GM19193 (cell line): ENCODE results near the gene EOGT.
A peak's percentile ranks its signal among the peaks of the same experiment; 100 is the strongest.

Experiments
- POLR2A ChIP-seq: IDR thresholded peaks from 4 replicates; pipeline ENCODE4 v1.6.1; 2011; ENCODE audit not compliant: insufficient read depth, insufficient read length; ENCODE audit errors: extremely low read depth

Gene EOGT

GRCh38 chr3:69013253-69014021 is at the start of gene EOGT:
Gene EOGT, minus strand, starts transcription at chr3:69013684. Its CDS starts 3,838 bp downstream, at chr3:69009846.
- TF ChIP-seq POLR2A = peak; percentile 65

GRCh38 chr3:69059688-69060087 is 46.2 kb upstream of the EOGT start:
- no peak for TF ChIP-seq POLR2A

GRCh38 chr3:69058947-69059224 is 45.4 kb upstream of the EOGT start:
- TF ChIP-seq POLR2A = no peak

GRCh38 chr3:69058180-69058946 is 44.9 kb upstream of the EOGT start:
- no peak for TF ChIP-seq POLR2A

- no peak for TF ChIP-seq POLR2A
Measured at GRCh38 chr3:69052472-69052898, 39.0 kb upstream of the EOGT start.

DNA sequence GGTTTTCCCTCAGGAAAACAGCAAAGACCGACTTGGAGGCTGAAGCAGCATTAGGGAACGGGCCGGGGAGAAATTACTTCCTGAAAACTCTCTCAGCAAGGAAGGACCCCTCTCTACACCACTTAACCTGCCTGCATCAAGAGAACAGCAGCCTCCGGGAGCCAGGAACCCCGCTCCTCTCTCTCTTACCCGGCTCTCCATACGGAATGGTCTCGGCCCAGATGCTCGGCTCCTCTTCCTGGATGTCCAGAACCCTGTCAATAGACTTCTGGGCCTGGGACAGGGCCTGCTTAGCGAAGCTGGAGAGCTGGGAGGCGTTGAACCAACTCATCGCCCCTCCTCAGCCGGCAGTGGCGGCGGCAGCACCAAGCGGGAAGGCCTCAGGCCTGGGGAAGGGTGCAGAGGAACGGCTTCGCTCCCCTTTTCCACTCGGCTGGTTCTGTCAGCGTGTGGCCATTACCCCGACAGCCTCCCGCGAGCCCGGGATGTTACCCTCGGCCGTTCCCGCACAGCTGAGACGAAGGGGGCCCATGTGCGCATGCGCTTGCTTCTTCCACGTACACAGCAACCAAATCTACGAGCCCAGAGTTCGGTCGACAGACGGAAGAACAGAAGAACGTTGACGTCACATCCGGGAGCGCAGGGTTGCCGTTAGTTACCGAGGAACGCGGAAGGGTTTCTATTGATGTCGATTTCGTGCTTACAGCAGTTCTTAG is 38.4 kb upstream of the EOGT start, which contains the start of gene TMF1:
Gene TMF1, minus strand, starts transcription at position 578 of the 716 bp plus-strand sequence. Its CDS starts 247 bp downstream, at position 331.
- peak; percentile 77 for TF ChIP-seq POLR2A

GRCh38 chr3:69048990-69049389 is 35.5 kb upstream of the EOGT start:
- TF ChIP-seq POLR2A = no peak

DNA sequence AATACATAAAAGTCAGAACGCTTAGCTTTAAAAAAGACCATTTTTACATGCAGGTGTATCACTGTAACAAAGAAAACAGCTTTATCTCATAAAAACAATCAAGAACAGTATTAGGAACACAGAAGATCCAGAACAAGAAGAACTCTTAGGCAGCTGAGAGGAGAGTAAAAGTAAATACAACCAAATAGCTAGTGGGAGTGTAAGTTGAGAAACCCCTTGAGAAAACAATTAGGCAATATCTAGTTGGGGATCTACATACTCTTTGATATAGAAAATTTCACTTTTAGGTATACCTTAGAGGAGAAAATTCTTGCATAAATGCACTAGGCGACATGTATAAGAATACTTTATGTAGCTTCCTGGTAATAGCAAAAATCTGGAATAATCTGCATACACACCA is 31.1 kb upstream of the EOGT start:
- TF ChIP-seq POLR2A = no peak

DNA sequence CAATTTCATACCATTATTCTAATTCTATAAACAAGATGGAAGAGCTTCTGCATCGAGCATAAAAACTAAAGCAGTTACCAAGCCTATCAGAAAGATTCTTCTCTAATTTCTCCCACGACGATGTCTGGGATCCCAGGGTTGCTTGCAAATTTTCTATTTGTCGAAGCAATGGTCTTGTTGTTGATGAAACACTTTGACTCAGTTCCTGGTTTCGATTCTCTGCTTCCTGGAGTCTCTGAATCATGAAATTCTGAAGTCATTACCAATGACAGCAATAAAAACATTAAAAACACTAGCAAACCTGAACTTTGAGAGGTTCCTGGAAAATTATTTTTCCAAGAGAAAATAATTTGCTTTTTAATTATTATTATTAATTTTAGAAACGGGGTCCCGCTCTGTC is 20.0 kb upstream of the EOGT start:
- no peak for TF ChIP-seq POLR2A

- no peak for TF ChIP-seq POLR2A
Measured at GRCh38 chr3:69032737-69033136, 19.3 kb upstream of the EOGT start.

GRCh38 chr3:69032142-69032541 is 18.7 kb upstream of the EOGT start:
- TF ChIP-seq POLR2A = no peak

- TF ChIP-seq POLR2A = no peak
Measured at GRCh38 chr3:69031635-69032034, 18.2 kb upstream of the EOGT start.

GRCh38 chr3:69020857-69021256 is 7.4 kb upstream of the EOGT start:
- no peak for TF ChIP-seq POLR2A

DNA sequence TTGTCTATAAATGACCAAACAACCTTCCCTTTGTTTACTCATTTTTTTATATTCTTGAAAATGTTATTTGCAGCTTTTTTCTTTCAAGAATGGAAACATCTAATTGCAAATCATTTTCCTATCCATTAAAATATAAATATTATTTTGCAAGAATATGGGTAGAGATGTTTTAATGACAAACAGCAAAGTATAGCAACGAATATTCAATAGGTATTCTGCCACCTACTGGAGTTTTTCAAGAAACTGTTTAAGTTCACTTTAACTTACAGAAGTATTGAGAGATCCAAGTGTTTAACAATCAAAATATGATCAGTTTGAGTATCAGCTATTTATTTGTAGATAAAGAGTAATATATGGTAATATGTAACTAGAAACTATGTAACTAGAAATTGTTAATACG is 6.9 kb upstream of the EOGT start:
- TF ChIP-seq POLR2A = no peak

DNA sequence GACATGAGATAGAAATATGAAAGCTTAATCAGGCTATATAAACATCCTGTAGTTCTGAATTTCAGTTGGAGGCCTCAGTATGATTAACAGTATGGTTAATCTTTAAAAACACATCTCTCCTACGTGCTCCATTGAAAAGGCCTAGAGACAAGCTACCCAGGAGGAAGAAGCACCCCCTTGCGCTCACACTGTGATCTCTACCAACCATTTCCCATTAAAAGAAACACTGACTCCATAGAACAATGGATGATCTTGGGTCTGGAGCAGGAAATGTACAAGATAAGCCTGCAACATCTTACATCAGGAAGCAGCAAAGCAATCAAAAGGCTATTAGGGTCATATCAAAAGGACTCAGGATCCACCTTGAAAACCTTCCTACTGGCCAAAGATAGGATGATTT is 3.4 kb upstream of the EOGT start:
- no peak for TF ChIP-seq POLR2A

DNA sequence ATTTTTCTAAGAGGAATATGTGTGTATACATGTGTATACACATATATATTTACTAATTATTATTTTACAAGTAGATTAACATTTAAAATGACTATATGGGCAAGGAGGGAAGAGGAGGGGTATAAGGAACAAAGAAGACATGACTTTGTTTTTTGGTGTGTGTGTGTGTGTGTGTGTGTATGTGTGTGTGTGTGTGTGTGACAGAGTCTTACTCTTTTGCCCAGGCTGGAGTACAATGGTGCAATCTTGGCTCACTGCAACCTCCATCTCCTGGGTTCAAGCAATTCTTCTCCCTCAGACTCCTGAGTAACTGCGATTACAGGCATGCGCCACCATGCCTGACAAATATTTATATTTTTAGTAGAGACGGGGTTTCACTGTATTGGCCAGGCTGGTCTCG is 2.6 kb upstream of the EOGT start:
- TF ChIP-seq POLR2A = no peak

GRCh38 chr3:69014022-69014580 is 617 bp upstream of the EOGT start:
- no peak for TF ChIP-seq POLR2A
